IMR-90 (cell line): ENCODE results near the gene CADM2.

ENCODE experiments used
- MAZ ChIP-seq: IDR thresholded peaks from 2 replicates; pipeline ENCODE4 v1.6.1; 2012; ENCODE audit warnings: low read depth, mild to moderate bottlenecking, low read length, improper control_type of control experiment, moderate library complexity, borderline replicate concordance
- TF ChIP-seq, protein P1 (sequence below): conservative IDR thresholded peaks from 2 replicates; pipeline ENCODE4 v1.5.1; 2012; ENCODE audit warnings: mild to moderate bottlenecking, low read depth, low read length, improper control_type of control experiment

DNA sequence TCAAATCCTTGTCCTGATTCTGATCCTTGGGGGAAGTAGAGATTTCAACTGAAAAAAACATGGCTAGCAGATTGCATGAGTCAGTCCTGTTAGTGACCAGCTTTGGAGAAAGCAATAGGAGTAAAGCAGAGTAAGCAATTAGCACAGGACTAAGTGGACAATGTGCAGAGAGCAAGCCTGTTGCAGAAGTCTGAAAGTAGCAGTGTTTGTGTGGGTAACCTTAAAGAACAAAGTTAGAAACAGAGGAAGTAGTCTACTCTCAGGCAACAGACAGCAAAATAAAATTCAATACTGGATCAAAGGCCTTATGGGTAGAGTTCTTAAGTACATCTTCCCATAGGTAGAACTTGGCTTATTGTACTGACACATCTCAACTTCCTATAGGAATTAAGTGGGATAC lies 916.8 kb downstream of the CADM2 start:
- no peak for TF ChIP-seq MAZ
- TF ChIP-seq, protein P1, sequence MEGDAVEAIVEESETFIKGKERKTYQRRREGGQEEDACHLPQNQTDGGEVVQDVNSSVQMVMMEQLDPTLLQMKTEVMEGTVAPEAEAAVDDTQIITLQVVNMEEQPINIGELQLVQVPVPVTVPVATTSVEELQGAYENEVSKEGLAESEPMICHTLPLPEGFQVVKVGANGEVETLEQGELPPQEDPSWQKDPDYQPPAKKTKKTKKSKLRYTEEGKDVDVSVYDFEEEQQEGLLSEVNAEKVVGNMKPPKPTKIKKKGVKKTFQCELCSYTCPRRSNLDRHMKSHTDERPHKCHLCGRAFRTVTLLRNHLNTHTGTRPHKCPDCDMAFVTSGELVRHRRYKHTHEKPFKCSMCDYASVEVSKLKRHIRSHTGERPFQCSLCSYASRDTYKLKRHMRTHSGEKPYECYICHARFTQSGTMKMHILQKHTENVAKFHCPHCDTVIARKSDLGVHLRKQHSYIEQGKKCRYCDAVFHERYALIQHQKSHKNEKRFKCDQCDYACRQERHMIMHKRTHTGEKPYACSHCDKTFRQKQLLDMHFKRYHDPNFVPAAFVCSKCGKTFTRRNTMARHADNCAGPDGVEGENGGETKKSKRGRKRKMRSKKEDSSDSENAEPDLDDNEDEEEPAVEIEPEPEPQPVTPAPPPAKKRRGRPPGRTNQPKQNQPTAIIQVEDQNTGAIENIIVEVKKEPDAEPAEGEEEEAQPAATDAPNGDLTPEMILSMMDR = no peak
